Activated CD8-positive, alpha-beta memory T cell treated with anti-CD3 and anti-CD28 coated beads for 48 hours (primary cell): ENCODE results near the gene CILP2.

Experiments used
- DNase-seq, 3 experiments: peaks; one replicate each; pipeline ENCODE4 v3.0.0-alpha.2; 2020; ENCODE audit warnings: low read depth in 2 of 3, low spot score in 2 of 3

Gene CILP2

GRCh38 chr19:19504754-19505668 is 33.1 kb upstream of the CILP2 start:
- DNase-seq: no peak

- DNase-seq: no peak
Observed at GRCh38 chr19:19505669-19506326, 32.3 kb upstream of the CILP2 start.

- no peak for DNase-seq
Observed at GRCh38 chr19:19506592-19506991, 31.5 kb upstream of the CILP2 start.

- DNase-seq: no peak
Observed at GRCh38 chr19:19507354-19507753, 30.7 kb upstream of the CILP2 start.

- DNase-seq: no peak
Observed at GRCh38 chr19:19508217-19508616, 29.8 kb upstream of the CILP2 start.

- DNase-seq: no peak
Observed at GRCh38 chr19:19510432-19510831, 27.6 kb upstream of the CILP2 start.

- no peak for DNase-seq
Observed at GRCh38 chr19:19513682-19514081, 24.4 kb upstream of the CILP2 start.

GRCh38 chr19:19514215-19514657 is 23.8 kb upstream of the CILP2 start:
- no peak for DNase-seq

- no peak for DNase-seq
Observed at GRCh38 chr19:19514881-19515641, 23.0 kb upstream of the CILP2 start, which contains the start of gene TSSK6. TSS of gene TSSK6 (minus strand) at chr19:19515548. CDS start at chr19:19515427, 121 bp downstream.

GRCh38 chr19:19515642-19516519 is 22.2 kb upstream of the CILP2 start, which contains the start of gene NDUFA13:
TSS of gene NDUFA13 (plus strand) at chr19:19516225. CDS start at chr19:19516239, 14 bp downstream.
- DNase-seq: peak; percentile 88 to 97 (median 95)

GRCh38 chr19:19517235-19517619 is 20.8 kb upstream of the CILP2 start:
- DNase-seq: no peak

GRCh38 chr19:19520989-19521388 is 17.1 kb upstream of the CILP2 start:
- DNase-seq: no peak

- no peak for DNase-seq
Observed at GRCh38 chr19:19523177-19523576, 14.9 kb upstream of the CILP2 start.

- no peak for DNase-seq
Observed at GRCh38 chr19:19524053-19524452, 14.0 kb upstream of the CILP2 start.

GRCh38 chr19:19525611-19526380 is 12.3 kb upstream of the CILP2 start:
- DNase-seq: no peak

- DNase-seq: no peak
Observed at GRCh38 chr19:19526581-19527370, 11.3 kb upstream of the CILP2 start.

GRCh38 chr19:19527371-19527656 is 10.8 kb upstream of the CILP2 start:
- DNase-seq: no peak

GRCh38 chr19:19527674-19528625 is 10.1 kb upstream of the CILP2 start:
- no peak for DNase-seq
